HG03342 (cell line): Measurements from ENCODE around the gene PCDHAC1.

Experiments used
- ATAC-seq: cut with Tn5 transposase; IDR thresholded peaks from one replicate; pipeline ENCODE4 v1.9.1; 2021; ENCODE audit warnings: mild to moderate bottlenecking, moderate library complexity; ENCODE audit not compliant: unreplicated experiment

Gene PCDHAC1

GRCh38 chr5:140967226-140967893, 41.3 kb downstream of the PCDHAC1 start:
- no peak for ATAC-seq

- ATAC-seq = no peak
These were observed 43.8 kb downstream of the PCDHAC1 start for GRCh38 chr5:140969880-140970279.

- no peak for ATAC-seq
These were observed 47.5 kb downstream of the PCDHAC1 start for GRCh38 chr5:140973550-140973949.

GRCh38 chr5:140977003-140977402, 50.9 kb downstream of the PCDHAC1 start:
- ATAC-seq = no peak

- no peak for ATAC-seq
These were observed 52.2 kb downstream of the PCDHAC1 start for GRCh38 chr5:140978260-140978659.

GRCh38 chr5:140978983-140979382, 52.9 kb downstream of the PCDHAC1 start:
- ATAC-seq = no peak
